Subcutaneous abdominal adipose tissue (tissue), 5 donors: ENCODE data around the gene PPM1J.

ENCODE experiments used
- H3K27ac ChIP-seq: one replicate; pipeline ENCODE4 v1.7.0; 2013; ENCODE audit warnings: low read depth, mild to moderate bottlenecking, inconsistent platforms, low read length, moderate library complexity
- H3K27me3 ChIP-seq, 5 donors: one replicate each; pipeline ENCODE4 v1.7.0; 2013; ENCODE audit warnings: low read length in 5 of 5, inconsistent platforms in 1 of 5; ENCODE audit not compliant: control insufficient read depth in 5 of 5, insufficient read depth in 4 of 5
- H3K36me3 ChIP-seq, 5 donors: one replicate each; pipeline ENCODE4 v1.7.0; 2013; ENCODE audit warnings: low read length in 5 of 5; ENCODE audit not compliant: control insufficient read depth in 5 of 5, insufficient read depth in 5 of 5
- H3K4me1 ChIP-seq, 5 donors: one replicate each; pipeline ENCODE4 v1.7.0; 2013; ENCODE audit warnings: low read length in 5 of 5, mild to moderate bottlenecking in 3 of 5, moderate library complexity in 1 of 5; ENCODE audit not compliant: control insufficient read depth in 5 of 5, insufficient read depth in 5 of 5
- H3K4me3 ChIP-seq, 5 donors: one replicate each; pipeline ENCODE4 v1.7.0; 2013; ENCODE audit warnings: low read length in 5 of 5, low read depth in 1 of 5
- H3K9ac ChIP-seq, 5 donors: one replicate each; pipeline ENCODE4 v1.7.0; 2013; ENCODE audit warnings: low read length in 5 of 5, mild to moderate bottlenecking in 4 of 5, moderate library complexity in 3 of 5
- H3K9me3 ChIP-seq, 5 donors: one replicate each; pipeline ENCODE4 v1.7.0; 2013; ENCODE audit warnings: low read length in 5 of 5; ENCODE audit not compliant: control insufficient read depth in 5 of 5
- donor health status: healthy.
- donor health status: healthy.
- donor health status: healthy.
- donor health status: healthy.
- donor health status: healthy.

The PPM1J gene

DNA sequence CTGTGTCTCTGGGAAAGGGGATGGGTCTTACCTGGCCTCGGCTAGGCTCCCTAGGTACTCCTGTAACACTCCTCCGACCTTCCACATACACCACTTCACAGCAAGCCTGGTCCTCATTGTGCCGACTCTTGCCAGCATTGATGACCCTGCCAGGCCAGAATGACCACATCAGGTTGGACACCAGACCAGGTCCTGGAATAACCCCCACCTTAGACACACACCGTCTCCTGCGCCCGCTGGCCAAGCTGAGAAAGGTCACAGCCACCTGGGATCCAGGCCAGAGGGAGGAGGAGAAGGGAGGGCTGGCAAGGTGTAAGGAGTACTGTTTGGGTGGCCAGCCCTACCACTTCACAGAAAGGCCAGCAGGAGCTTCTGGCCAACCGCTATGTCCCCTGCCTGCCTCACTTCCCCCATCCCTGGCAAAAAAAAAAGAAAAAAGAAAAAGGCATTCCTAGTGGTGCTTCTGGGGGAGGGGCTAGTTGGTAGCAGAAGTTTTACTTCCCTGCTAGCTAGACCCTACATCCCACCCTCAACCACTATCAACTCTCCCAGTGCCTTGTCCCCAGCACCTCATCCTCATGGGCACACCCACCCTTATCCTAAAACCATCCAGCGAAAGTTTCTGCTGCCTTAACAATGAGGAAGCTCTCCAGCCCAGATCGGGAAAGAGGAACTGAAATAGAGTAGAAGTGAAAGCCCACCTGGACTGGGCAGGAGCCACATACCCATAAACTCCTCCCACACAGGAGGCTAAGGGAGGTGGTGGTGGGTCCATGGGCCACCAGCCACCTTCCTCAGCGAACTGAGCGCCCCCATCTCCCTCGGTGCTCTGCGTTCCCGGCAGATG is 1.4 kb downstream of the PPM1J start:
- H3K27me3 ChIP-seq = no peaks in the 10 kb centered on the region
- peak overlapping the region in 2 of 5 donors; percentile 29 to 43 for H3K9ac ChIP-seq
- peaks cover 4 to 32% (median 26%) of the 10 kb centered on the region in 5 donors for H3K4me1 ChIP-seq
- peak overlapping the region; percentile 38 to 77 (median 65) for H3K4me3 ChIP-seq
- H3K27ac ChIP-seq = no peak overlapping the region
- no peaks in the 10 kb centered on the region for H3K36me3 ChIP-seq
- no peaks in the 10 kb centered on the region for H3K9me3 ChIP-seq

DNA sequence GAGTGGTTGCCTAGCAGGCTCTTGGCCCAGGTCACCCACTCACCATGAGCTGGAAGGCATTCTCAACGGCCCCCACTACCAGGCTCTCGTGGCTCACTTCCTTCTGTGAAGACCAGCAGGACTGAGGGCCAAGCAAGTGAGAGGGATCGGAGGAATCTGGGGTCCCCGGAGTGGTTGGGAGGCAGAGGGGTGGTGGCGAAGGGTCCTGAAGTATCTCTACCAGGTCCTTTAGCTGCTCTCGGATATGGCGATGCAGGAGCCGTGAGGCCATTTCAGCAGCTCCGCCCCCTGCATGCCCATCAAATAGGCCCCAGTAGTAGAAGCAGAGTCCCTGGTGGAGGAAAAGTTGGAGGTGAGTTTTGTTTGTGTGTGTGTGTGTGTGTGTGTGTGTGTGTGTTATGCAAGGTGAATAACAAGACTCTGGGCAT is 2.4 kb downstream of the PPM1J start:
- no peaks in the 10 kb centered on the region for H3K36me3 ChIP-seq
- no peaks in the 10 kb centered on the region for H3K9me3 ChIP-seq
- H3K27me3 ChIP-seq = no peaks in the 10 kb centered on the region
- H3K4me3 ChIP-seq = no peak overlapping the region
- H3K4me1 ChIP-seq = peaks cover 4 to 32% (median 31%) of the 10 kb centered on the region in 5 donors
- H3K9ac ChIP-seq = no peak overlapping the region
- no peak overlapping the region for H3K27ac ChIP-seq

DNA sequence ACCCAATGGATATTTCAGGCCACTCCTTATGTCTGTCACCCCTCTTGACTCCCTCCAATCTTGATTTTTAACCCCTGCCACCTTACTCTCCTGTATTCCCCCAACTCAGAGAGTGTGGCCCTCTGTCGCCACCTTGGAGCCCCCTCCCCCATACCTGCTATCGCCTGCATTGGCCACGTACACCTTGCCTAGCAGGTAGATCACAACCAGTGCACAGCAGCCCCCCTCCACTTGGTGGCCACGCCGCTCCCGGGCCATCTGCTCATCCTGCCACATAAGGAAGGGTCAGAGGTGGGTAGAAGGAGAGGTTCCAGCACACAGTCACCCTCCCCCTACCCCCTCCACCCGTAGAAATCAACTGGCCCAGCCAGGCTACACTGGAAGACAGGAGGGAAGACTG is 2.9 kb downstream of the PPM1J start:
- Histone ChIP-seq H3K4me1 (peaks cover 4 to 37% (median 35%) of the 10 kb centered on the region in 5 donors), H3K27ac (no peak overlapping the region), H3K9ac (no peak overlapping the region), H3K36me3 (no peaks in the 10 kb centered on the region), H3K9me3 (no peaks in the 10 kb centered on the region), H3K27me3 (no peaks in the 10 kb centered on the region), H3K4me3 (no peak overlapping the region)

DNA sequence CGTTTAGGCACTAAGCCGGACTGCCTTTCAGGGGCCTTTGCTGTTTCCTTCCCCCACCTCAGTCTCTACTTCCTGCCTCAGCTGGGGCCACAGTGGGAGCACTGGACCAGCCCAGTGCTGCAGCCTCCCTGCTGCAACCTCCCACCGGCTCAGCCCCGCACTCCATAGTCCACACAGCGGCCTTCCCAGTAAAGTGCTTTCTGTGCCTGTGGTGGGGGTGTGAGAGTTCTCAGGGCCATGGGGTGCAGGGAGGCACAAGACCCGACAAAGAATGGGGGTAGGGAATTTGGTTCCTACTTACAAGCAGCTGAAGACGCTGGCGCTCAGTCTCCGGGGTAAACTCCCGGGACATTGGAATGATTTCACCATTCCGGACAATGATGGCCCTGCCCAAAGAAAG is 3.5 kb downstream of the PPM1J start:
- Histone ChIP-seq H3K36me3 (no peaks in the 10 kb centered on the region), H3K27ac (no peak overlapping the region), H3K27me3 (no peaks in the 10 kb centered on the region), H3K4me1 (peaks cover 4 to 37% (median 35%) of the 10 kb centered on the region in 5 donors), H3K9ac (no peak overlapping the region), H3K4me3 (no peak overlapping the region), H3K9me3 (no peaks in the 10 kb centered on the region)

DNA sequence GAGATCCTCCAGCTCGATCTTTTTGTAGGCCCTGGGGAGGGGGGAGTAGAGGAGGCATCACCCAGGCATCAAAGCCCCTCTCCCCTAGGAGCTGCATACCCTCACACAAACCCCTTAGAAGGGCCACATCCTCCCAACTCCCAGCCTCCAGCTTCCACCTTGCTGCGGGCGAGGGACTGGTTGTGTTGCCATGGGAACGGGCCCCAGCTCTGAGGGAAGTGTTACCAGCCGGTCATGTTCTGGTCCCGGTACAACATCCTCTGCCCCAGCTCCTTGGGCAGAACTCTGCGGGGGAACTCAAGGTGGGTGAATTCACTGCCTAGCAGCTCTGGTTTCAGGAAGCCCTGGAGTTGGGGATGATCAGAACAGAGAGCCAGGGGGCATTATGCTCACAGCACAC is 4.1 kb downstream of the PPM1J start:
- H3K27me3 ChIP-seq = no peaks in the 10 kb centered on the region
- H3K9me3 ChIP-seq = no peaks in the 10 kb centered on the region
- no peaks in the 10 kb centered on the region for H3K36me3 ChIP-seq
- H3K4me1 ChIP-seq = peaks cover 4 to 40% (median 31%) of the 10 kb centered on the region in 5 donors
- no peak overlapping the region for H3K4me3 ChIP-seq
- no peak overlapping the region for H3K27ac ChIP-seq
- no peak overlapping the region for H3K9ac ChIP-seq

DNA sequence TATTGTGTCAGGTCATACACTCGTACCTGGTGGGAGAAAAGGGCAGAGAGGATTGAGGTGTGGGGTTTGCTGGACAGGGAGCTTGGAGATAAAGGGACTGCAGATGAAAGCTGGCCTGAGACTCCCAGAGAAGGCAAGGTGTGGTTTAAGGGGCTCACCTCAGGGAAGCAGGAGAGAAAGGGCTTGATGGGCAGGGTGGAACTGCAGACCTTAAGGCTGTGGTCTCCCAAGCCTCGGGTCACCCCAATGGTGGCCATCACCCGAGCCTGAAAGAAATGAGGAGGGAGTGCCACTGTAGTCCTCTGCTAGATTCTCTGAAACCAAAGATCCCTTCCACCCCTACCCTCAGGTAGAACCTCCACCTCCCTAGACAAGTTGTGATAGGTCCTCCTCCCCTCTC is 4.5 kb downstream of the PPM1J start:
- Histone ChIP-seq H3K36me3 (no peaks in the 10 kb centered on the region), H3K4me3 (no peak overlapping the region), H3K4me1 (peaks cover 4 to 40% (median 31%) of the 10 kb centered on the region in 5 donors), H3K27me3 (no peaks in the 10 kb centered on the region), H3K27ac (no peak overlapping the region), H3K9ac (no peak overlapping the region), H3K9me3 (no peaks in the 10 kb centered on the region)

DNA sequence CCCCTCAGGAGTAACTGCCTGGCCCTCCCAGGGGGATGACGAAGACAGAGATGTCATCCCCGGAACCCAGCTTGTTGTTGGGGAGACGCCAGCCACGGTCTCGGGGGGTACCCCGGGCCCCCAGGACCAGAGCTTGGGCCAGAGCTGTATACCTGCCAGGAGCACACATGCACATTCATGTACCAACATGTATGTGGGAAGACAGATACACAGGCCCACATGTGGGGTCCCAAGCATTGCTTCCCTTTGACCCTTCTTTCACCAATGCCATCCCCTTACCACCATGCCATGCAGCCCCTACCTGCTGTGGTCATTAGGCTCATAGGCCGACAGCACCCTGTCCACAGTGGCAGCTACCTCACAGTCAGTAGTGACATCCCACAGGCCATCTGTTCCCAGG is 5.0 kb downstream of the PPM1J start:
- H3K27me3 ChIP-seq = no peaks in the 10 kb centered on the region
- no peaks in the 10 kb centered on the region for H3K36me3 ChIP-seq
- no peak overlapping the region for H3K4me3 ChIP-seq
- H3K9me3 ChIP-seq = no peaks in the 10 kb centered on the region
- no peak overlapping the region for H3K27ac ChIP-seq
- H3K4me1 ChIP-seq = peaks cover 9 to 42% (median 34%) of the 10 kb centered on the region in 5 donors
- no peak overlapping the region for H3K9ac ChIP-seq

DNA sequence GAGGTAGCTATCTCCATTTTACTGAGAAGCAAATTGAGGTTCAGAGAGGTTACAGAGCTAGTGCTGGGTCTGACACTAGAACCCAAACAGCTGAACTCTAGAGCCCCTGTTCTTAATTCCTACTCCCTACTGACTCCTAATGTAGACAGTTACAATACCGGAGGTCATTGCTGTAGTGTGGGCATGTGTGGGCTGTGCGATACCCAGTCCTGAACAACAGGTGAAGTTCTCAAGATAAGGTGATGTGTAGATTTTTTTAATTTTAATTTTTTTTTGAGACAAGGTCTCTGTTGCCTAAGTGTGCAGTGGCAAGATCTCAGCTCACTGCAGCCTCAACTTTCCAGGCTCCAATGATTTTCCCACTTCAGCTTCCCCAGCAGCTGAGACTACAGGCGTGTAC is 6.6 kb downstream of the PPM1J start:
- peaks cover 0 to 8% (median 2%) of the 10 kb centered on the region in 5 donors for H3K36me3 ChIP-seq
- H3K27ac ChIP-seq = peak overlapping the region; percentile 21
- H3K9ac ChIP-seq = no peak overlapping the region
- no peaks in the 10 kb centered on the region for H3K9me3 ChIP-seq
- H3K4me3 ChIP-seq = no peak overlapping the region
- H3K4me1 ChIP-seq = peaks cover 12 to 43% (median 35%) of the 10 kb centered on the region in 5 donors
- peaks cover 0 to 3% (median 0%) of the 10 kb centered on the region in 5 donors for H3K27me3 ChIP-seq

DNA sequence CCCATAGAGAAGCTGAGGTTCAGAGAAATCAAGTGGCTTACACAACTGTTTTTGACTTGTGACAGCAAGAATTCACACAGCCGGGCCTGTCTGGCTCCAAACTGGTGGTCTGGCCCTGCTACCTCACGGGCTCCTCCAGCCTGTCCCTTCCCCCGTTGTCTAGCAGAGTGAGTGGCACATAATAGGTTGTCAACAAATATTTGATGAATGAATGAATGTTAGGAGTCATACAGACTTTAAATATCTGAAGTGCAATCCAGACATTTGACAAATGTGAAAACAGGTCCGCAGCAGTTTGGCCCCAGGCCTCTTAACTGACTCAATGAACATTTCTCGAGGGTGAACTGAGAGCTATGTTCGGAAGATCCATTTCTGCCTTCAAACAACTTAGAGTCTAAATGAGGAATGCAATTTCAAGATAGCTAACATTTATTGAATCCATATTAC is 7.1 kb downstream of the PPM1J start:
- Histone ChIP-seq H3K4me1 (peaks cover 11 to 44% (median 36%) of the 10 kb centered on the region in 5 donors), H3K27me3 (peaks cover 0 to 3% (median 0%) of the 10 kb centered on the region in 5 donors), H3K27ac (peak overlapping the region; percentile 21), H3K36me3 (peaks cover 0 to 13% (median 5%) of the 10 kb centered on the region in 5 donors), H3K9ac (peak overlapping the region in 2 of 5 donors; percentile 65 to 77), H3K9me3 (no peaks in the 10 kb centered on the region), H3K4me3 (no peak overlapping the region)

DNA sequence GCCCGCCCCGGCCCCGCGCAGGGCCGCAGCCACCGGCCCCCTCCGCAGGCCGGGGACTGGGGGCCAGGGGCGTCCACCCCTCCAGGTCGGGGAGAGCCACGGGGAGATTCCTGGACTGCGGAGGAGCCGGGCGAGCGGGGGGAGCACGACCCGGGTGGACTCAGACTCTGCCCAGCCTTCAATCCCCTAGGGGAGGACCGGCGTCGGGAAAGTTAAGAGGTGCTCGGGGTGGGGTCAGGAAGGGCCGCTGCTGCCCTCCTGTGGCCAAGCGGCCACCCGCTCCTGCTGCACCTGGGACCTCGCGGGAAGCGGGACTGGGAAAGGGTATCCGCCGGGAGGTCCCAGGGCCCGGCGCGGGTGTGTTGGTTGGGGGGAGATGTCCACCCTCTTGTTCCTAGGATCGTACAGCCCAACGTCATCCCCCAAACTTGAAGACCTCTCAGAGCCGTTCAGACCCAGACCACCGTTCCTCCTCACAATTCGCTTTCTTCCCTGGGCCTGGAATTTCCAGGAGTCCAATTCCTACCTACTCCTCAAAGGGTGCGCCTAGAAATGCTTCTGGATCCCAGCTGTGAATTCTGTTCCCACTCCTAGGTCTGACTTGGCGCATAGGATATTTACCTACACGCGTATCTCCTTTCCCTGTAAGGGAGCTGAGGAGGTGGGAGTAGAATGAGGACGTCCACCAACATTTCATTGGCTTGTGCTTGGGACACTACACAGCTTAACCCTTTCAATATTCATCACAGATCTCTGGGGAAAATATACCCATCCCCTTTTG is 7.7 kb downstream of the PPM1J start:
- peaks cover 0 to 3% (median 0%) of the 10 kb centered on the region in 5 donors for H3K27me3 ChIP-seq
- H3K9ac ChIP-seq = peak overlapping the region in 4 of 5 donors; percentile 59 to 77 (median 64)
- peaks cover 11 to 50% (median 42%) of the 10 kb centered on the region in 5 donors for H3K4me1 ChIP-seq
- H3K4me3 ChIP-seq = peak overlapping the region; percentile 51 to 89 (median 82)
- no peaks in the 10 kb centered on the region for H3K9me3 ChIP-seq
- peaks cover 0 to 19% (median 11%) of the 10 kb centered on the region in 5 donors for H3K36me3 ChIP-seq
- H3K27ac ChIP-seq = peak overlapping the region; percentile 21
